PC-9 (cell line): ENCODE results near the gene ARHGAP10.

Experiments used
- EZH2 ChIP-seq: fragments of 200-600 bp; sonication (generic); IDR thresholded peaks from 2 replicates; pipeline ENCODE4 v1.8.0; 2017; ENCODE audit warnings: antibody characterized with exemption, low read depth
- TF ChIP-seq, protein P1 (sequence below): fragments of 200-600 bp; sonication (generic); conservative IDR thresholded peaks from 2 replicates; pipeline ENCODE4 v1.6.1; 2017; ENCODE audit warnings: mixed run types, antibody characterized with exemption, mild to moderate bottlenecking, moderate library complexity

DNA sequence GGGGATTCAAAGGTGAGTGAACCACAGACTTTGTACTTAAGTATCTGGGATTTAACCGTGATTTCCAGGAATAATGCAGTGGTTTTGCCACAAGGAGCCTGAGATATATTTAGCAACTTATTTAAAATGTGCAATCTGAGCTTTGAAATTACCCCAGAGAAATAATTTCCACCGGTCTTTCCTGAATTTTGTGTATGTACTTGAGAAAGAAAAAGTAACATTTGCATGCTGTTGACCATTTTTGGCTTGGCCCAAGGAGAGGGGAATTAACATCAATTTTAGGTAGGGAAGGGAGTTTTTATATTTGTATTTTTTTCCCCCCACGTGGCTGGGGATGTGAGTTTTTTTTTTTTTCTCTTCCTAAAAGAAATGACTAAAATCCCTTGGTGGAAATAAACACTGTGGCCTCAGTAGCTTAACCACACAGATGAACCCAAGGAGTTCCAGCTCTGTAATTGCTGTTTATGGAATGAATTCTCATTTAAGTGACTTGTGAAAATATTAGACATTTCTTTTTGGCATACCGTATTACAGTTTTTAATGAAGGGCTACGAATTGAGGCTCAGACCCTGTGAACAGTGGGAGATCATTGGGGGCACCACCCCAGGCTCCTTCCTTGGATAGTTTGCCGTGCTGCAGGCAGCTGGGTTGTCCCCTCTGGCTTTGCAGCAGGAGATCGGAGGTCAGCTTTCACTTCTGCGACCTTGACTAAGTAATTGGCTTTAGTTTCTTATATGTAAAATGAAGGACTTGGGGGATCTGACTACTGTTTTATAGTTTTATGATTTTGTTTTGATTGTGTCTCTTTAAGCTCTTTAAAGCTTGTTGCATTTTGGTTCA, 116.1 kb downstream of the ARHGAP10 start:
- TF ChIP-seq, protein P1, sequence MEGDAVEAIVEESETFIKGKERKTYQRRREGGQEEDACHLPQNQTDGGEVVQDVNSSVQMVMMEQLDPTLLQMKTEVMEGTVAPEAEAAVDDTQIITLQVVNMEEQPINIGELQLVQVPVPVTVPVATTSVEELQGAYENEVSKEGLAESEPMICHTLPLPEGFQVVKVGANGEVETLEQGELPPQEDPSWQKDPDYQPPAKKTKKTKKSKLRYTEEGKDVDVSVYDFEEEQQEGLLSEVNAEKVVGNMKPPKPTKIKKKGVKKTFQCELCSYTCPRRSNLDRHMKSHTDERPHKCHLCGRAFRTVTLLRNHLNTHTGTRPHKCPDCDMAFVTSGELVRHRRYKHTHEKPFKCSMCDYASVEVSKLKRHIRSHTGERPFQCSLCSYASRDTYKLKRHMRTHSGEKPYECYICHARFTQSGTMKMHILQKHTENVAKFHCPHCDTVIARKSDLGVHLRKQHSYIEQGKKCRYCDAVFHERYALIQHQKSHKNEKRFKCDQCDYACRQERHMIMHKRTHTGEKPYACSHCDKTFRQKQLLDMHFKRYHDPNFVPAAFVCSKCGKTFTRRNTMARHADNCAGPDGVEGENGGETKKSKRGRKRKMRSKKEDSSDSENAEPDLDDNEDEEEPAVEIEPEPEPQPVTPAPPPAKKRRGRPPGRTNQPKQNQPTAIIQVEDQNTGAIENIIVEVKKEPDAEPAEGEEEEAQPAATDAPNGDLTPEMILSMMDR, result no peak
- no peak for TF ChIP-seq EZH2
